Measurements from ENCODE around the gene COL25A1. TPM values are rescaled to one million over a fixed set of nuclear protein-coding genes. Genes with fewer than 3 reads are reported as not detected.

COL25A1 gene
- total RNA-seq, 4 donors from 2014 or later: 0.14 to 1.6 (median 0.32) TPM; not detected in 1

DNA sequence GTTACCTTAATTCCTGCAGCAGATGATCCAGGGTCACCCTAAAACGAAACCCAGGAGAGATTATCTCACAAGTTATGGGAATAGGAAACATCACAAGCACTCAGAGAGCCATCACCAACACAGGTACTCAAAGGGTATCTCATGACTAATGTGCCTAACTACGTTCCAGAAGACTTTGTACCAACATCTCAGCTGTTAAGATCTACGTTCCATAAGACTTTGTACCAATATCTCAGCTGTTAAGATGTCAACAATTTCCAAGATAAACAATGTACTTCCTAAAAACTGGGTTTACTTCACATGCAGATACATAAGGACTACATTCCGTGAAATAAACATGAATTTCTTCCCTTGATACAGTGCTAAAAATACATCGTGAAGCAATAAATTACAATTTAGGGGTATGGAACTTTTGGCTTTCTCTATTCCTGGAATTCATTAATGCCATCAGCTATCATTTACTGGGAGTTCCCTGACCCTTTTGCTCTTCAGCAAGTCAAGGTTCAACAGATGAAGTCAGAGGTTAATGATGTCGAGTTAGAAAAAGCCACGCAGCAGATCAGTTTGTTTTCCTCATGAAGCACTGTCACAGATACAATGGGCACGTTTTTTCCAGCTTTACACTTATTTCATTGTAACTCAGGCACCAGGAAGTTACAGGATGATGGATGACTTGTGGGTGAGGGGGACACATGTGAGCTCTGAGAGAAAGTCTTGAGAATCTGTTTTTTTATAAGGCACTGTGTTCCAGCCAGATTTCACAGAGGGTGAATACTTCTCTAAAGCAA is 412.6 kb downstream of the COL25A1 start:
- H3K4me3 ChIP-seq: no peak overlapping the region
- no peak for DNase-seq
- H3K36me3 ChIP-seq: no peaks in the 10 kb centered on the region
- in situ Hi-C loops (cut with MboI; ENCODE audit: low pct_ligation_motif_present in 1 of 4, low pct_unique_long_range_greater_than_20kb in 1 of 4, low sequenced_read_pairs in 3 of 4): no loop called here
- 55 to 58% methylated on average over 6 to 8 of the region's 8 CpGs for WGBS, 2 donors (ENCODE audit: low coverage in 1 of 2)
- intact Hi-C loops (cut with DNase I; ENCODE audit: low total_unique reads): no loop called here
- TF ChIP-seq, protein P1, sequence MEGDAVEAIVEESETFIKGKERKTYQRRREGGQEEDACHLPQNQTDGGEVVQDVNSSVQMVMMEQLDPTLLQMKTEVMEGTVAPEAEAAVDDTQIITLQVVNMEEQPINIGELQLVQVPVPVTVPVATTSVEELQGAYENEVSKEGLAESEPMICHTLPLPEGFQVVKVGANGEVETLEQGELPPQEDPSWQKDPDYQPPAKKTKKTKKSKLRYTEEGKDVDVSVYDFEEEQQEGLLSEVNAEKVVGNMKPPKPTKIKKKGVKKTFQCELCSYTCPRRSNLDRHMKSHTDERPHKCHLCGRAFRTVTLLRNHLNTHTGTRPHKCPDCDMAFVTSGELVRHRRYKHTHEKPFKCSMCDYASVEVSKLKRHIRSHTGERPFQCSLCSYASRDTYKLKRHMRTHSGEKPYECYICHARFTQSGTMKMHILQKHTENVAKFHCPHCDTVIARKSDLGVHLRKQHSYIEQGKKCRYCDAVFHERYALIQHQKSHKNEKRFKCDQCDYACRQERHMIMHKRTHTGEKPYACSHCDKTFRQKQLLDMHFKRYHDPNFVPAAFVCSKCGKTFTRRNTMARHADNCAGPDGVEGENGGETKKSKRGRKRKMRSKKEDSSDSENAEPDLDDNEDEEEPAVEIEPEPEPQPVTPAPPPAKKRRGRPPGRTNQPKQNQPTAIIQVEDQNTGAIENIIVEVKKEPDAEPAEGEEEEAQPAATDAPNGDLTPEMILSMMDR (IDR thresholded peaks at IDR 0.05): no peak
- no peak for TF ChIP-seq POLR2A (IDR thresholded peaks at IDR 0.05)
- H3K27ac ChIP-seq: no peak overlapping the region
- no peaks in the 10 kb centered on the region for H3K4me1 ChIP-seq
- H3K9me3 ChIP-seq: no peaks in the 10 kb centered on the region
- H3K27me3 ChIP-seq: no peaks in the 10 kb centered on the region

DNA sequence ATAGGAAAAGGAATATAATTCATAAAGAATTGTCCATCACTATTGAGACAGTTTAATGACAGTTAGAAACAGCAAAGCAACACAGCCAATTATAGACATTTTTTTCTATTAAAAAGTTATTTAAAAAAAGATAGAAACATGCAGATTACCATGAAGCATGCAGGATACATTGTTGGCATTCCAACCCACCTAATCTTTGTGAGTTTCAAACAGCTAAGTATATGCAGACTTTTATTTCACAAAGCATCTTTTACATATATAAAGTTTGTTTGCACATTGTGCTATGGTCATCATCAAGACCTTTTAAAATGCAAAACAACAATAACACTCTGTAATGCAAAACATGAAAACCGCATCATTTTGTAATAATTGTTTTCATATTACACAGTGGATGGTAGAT is 413.7 kb downstream of the COL25A1 start:
- intact Hi-C loops (cut with DNase I; ENCODE audit: low total_unique reads) (no loop called here), in situ Hi-C loops (cut with MboI; ENCODE audit: low pct_ligation_motif_present in 1 of 4, low pct_unique_long_range_greater_than_20kb in 1 of 4, low sequenced_read_pairs in 3 of 4) (no loop called here)
- Histone ChIP-seq H3K4me1 (no peaks in the 10 kb centered on the region), H3K27me3 (no peaks in the 10 kb centered on the region), H3K27ac (no peak overlapping the region), H3K4me3 (no peak overlapping the region), H3K36me3 (no peaks in the 10 kb centered on the region), H3K9me3 (no peaks in the 10 kb centered on the region)
- TF ChIP-seq POLR2AphosphoS5 (IDR thresholded peaks at IDR 0.05): no peak
- no peak for TF ChIP-seq POLR2A (IDR thresholded peaks at IDR 0.05)
- no peak for TF ChIP-seq EP300 (IDR thresholded peaks at IDR 0.05; ENCODE audit: low read depth)
- TF ChIP-seq, protein P1 (IDR thresholded peaks at IDR 0.05): no peak
- 75 to 83% methylated on average over 1 of the region's 1 CpG for WGBS, 2 donors (ENCODE audit: low coverage in 1 of 2)
- no peak for DNase-seq

DNA sequence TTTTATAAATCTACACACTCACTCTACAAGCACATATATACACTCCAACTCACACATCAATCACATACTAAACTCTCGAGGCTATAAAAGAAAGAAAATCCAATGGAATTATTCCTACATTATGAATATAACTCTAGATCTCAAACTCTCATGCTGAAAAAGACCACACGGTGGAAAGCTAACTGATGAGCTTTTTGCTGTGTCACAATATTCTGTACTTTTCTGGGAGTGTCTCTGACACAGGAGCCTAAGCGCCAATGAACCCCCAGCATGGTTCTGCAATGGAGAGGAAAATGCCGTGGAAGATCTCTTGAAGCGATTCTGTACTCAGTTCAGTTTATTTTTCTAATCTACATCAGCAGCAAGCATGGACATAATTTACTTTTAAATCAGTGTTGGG is 415.4 kb downstream of the COL25A1 start:
- WGBS, 2 donors (ENCODE audit: low coverage in 1 of 2): 53 to 88% methylated on average over 3 to 5 of the region's 5 CpGs
- H3K27me3 ChIP-seq: no peaks in the 10 kb centered on the region
- DNase-seq: no peak
- no peaks in the 10 kb centered on the region for H3K4me1 ChIP-seq
- intact Hi-C loops (cut with DNase I; ENCODE audit: low total_unique reads): no loop called here
- H3K27ac ChIP-seq: no peak overlapping the region
- in situ Hi-C loops (cut with MboI; ENCODE audit: low pct_ligation_motif_present in 1 of 4, low pct_unique_long_range_greater_than_20kb in 1 of 4, low sequenced_read_pairs in 3 of 4): no loop called here
- no peak for TF ChIP-seq POLR2A (IDR thresholded peaks at IDR 0.05)
- TF ChIP-seq, protein P1 (IDR thresholded peaks at IDR 0.05): no peak
- no peak for TF ChIP-seq POLR2AphosphoS5 (IDR thresholded peaks at IDR 0.05)
- TF ChIP-seq EP300 (IDR thresholded peaks at IDR 0.05; ENCODE audit: low read depth): no peak
- H3K4me3 ChIP-seq: no peak overlapping the region
- H3K36me3 ChIP-seq: no peaks in the 10 kb centered on the region
- no peaks in the 10 kb centered on the region for H3K9me3 ChIP-seq

DNA sequence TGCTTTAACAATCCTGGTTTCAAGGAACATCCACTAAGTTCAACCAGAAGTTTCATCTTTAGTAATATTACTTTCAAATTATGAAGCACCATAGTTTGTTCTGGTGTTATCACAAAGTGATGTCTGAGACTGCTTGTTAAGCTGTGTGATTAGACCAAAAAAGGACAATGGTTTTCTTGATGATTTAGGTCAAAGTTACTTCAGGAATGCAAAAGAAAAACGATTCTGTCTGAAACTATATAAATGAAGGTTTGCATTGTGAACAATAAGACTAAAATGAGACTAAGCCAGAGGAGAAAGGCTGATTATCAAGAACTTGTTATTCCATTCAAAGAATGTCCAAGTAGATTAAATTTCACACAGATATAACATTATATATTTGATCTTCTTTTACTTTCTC is 417.2 kb downstream of the COL25A1 start:
- Histone ChIP-seq H3K27ac (no peak overlapping the region), H3K4me1 (no peaks in the 10 kb centered on the region), H3K9me3 (no peaks in the 10 kb centered on the region), H3K4me3 (no peak overlapping the region), H3K36me3 (no peaks in the 10 kb centered on the region), H3K27me3 (no peaks in the 10 kb centered on the region)
- no peak for DNase-seq
- 15 to 20% methylated on average over 1 of the region's 1 CpG for whole genome bisulfite sequencing, 2 donors (ENCODE audit: low coverage in 1 of 2)
- TF ChIP-seq POLR2A (IDR thresholded peaks at IDR 0.05): no peak
- TF ChIP-seq POLR2AphosphoS5 (IDR thresholded peaks at IDR 0.05): no peak
- TF ChIP-seq, protein P1 (IDR thresholded peaks at IDR 0.05): no peak
- TF ChIP-seq EP300 (IDR thresholded peaks at IDR 0.05; ENCODE audit: low read depth): no peak
- in situ Hi-C loops (cut with MboI; ENCODE audit: low pct_ligation_motif_present in 1 of 4, low pct_unique_long_range_greater_than_20kb in 1 of 4, low sequenced_read_pairs in 3 of 4): no loop called here
- intact Hi-C loops (cut with DNase I; ENCODE audit: low total_unique reads): no loop called here
